Fibroblast of lung (primary cell): ENCODE data around the gene ZNF280A. TPM values are rescaled to one million over a fixed set of nuclear protein-coding genes. Genes with fewer than 3 reads are reported as not detected.

Experiments
- DNase-seq, 2 donors: peaks; one replicate each; pipeline versions ENCODE4 v3.0.0 to v3.0.0-alpha.2; 2010; ENCODE audit warnings: low read depth in 2 of 2
- H2AFZ ChIP-seq: 2 replicates; pipeline ENCODE4 v1.5.1; 2012; ENCODE audit warnings: low read length, control low read depth, inconsistent platforms
- H3K27ac ChIP-seq: 2 replicates; pipeline ENCODE4 v1.5.1; 2011; ENCODE audit warnings: low read length, control low read depth; ENCODE audit not compliant: insufficient read depth
- H3K27me3 ChIP-seq: 2 replicates; pipeline ENCODE4 v1.5.1; 2011; ENCODE audit warnings: mild to moderate bottlenecking, low read length; ENCODE audit not compliant: control insufficient read depth, insufficient read depth
- H3K36me3 ChIP-seq: 2 replicates; pipeline ENCODE4 v1.5.1; 2011; ENCODE audit warnings: low read length; ENCODE audit not compliant: control insufficient read depth, insufficient read depth
- H3K4me1 ChIP-seq: 2 replicates; pipeline ENCODE4 v1.5.1; 2011; ENCODE audit warnings: low read length; ENCODE audit not compliant: control insufficient read depth, insufficient read depth; ENCODE audit errors: extremely low read depth
- H3K4me2 ChIP-seq: 2 replicates; pipeline ENCODE4 v1.5.1; 2011; ENCODE audit warnings: low read length, control low read depth; ENCODE audit not compliant: insufficient read depth; ENCODE audit errors: extremely low read depth
- H3K4me3 ChIP-seq, 4 experiments: fragments of 200-600 bp in 1 of 4; sonication (generic) in 1 of 4; replicated peaks in 1 of 4; 2 replicates each; pipeline ENCODE4 v1.5.1; 2011 to 2016; ENCODE audit warnings: low read length in 4 of 4, low read depth in 3 of 4, mild to moderate bottlenecking in 3 of 4, control low read depth in 2 of 4, inconsistent platforms in 1 of 4, mixed read lengths in 1 of 4; ENCODE audit not compliant: insufficient read depth in 1 of 4; ENCODE audit errors: control extremely low read depth in 1 of 4
- H3K79me2 ChIP-seq: 2 replicates; pipeline ENCODE4 v1.5.1; 2012; ENCODE audit warnings: mild to moderate bottlenecking, low read length, inconsistent platforms; ENCODE audit not compliant: control insufficient read depth, insufficient read depth
- H3K9ac ChIP-seq: 2 replicates; pipeline ENCODE4 v1.5.1; 2011; ENCODE audit warnings: mild to moderate bottlenecking, low read length, control low read depth; ENCODE audit not compliant: insufficient read depth
- H3K9me3 ChIP-seq: 2 replicates; pipeline ENCODE4 v1.5.1; 2012; ENCODE audit warnings: low read depth, low read length; ENCODE audit not compliant: control insufficient read depth, insufficient read depth
- H4K20me1 ChIP-seq: 2 replicates; pipeline ENCODE4 v1.5.1; 2011; ENCODE audit warnings: low read length; ENCODE audit not compliant: control insufficient read depth, insufficient read depth; ENCODE audit errors: extremely low read depth
- EZH2 ChIP-seq: IDR thresholded peaks from 2 replicates; pipeline ENCODE4 v1.5.1; 2012; ENCODE audit warnings: low read length, control low read depth, mild to moderate bottlenecking; ENCODE audit errors: missing control alignments
- polyA plus RNA-seq, 2 donors: library from polyadenylated mRNA; depleted of rRNA in 1 of 2; stranded (reverse) in 1 of 2; unstranded in 1 of 2; fragments of >200 nt; gene quantifications; 2 replicates each; pipeline ENCODE4 v1.2.1, GENCODE V29; 2011 to 2012; ENCODE audit warnings: missing spikeins in 1 of 2
- total RNA-seq: library from RNA; depleted of rRNA; stranded (reverse); fragments of >200 nt; gene quantifications from 2 replicates; pipeline ENCODE4 v1.2.1, GENCODE V29; 2014
- TF ChIP-seq, protein P1 (sequence below), 2 donors: IDR thresholded peaks in 1 of 2; conservative IDR thresholded peaks in 1 of 2; 1 replicate in 1 of 2; 2 replicates in 1 of 2; pipeline ENCODE4 v1.5.1; 2011 to 2012; ENCODE audit warnings: low read length in 2 of 2, control low read depth in 1 of 2, inconsistent platforms in 1 of 2, low read depth in 1 of 2, mild to moderate bottlenecking in 1 of 2

The ZNF280A gene
- total and polyA plus RNA-seq, 2 donors (not counting 1 experiment from before 2014, with no cell fraction given), result not detected

DNA sequence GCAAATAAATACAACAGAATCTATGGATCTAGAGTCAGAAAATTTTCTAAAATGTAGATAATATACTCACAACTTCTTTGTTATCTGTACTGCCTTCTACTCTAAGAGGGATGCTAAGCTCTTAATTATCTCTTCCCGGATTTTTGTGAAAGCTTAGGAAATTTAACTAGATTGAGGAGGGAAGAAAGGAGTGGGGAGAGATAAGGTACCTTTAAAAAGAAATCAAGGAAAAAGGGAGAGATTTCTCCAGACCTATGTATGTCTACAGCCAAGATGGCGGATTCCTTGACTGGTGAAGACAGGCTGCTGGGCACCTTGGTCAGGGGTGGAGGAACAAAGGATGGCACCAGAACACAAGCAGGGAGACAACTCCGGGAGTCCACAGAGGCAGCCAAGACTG lies 34.5 kb downstream of the ZNF280A start:
- no peaks in the 10 kb centered on the region for H4K20me1 ChIP-seq
- no peak overlapping the region for H3K27ac ChIP-seq
- no peak overlapping the region for H3K9ac ChIP-seq
- no peak for DNase-seq
- no peaks in the 10 kb centered on the region for H3K27me3 ChIP-seq
- no peaks in the 10 kb centered on the region for H3K4me1 ChIP-seq
- TF ChIP-seq, protein P1, sequence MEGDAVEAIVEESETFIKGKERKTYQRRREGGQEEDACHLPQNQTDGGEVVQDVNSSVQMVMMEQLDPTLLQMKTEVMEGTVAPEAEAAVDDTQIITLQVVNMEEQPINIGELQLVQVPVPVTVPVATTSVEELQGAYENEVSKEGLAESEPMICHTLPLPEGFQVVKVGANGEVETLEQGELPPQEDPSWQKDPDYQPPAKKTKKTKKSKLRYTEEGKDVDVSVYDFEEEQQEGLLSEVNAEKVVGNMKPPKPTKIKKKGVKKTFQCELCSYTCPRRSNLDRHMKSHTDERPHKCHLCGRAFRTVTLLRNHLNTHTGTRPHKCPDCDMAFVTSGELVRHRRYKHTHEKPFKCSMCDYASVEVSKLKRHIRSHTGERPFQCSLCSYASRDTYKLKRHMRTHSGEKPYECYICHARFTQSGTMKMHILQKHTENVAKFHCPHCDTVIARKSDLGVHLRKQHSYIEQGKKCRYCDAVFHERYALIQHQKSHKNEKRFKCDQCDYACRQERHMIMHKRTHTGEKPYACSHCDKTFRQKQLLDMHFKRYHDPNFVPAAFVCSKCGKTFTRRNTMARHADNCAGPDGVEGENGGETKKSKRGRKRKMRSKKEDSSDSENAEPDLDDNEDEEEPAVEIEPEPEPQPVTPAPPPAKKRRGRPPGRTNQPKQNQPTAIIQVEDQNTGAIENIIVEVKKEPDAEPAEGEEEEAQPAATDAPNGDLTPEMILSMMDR (conservative IDR thresholded peaks at IDR 0.05 in 1 of 2, IDR thresholded peaks at IDR 0.05 in 1 of 2; ENCODE audit: low read depth in 1 of 2, low read length in 2 of 2), result no peak
- no peak for TF ChIP-seq EZH2
- no peaks in the 10 kb centered on the region for H3K9me3 ChIP-seq
- no peak overlapping the region for H3K4me2 ChIP-seq
- H3K4me3 ChIP-seq, result no peak overlapping the region
- no peak overlapping the region for H2AFZ ChIP-seq
- H3K36me3 ChIP-seq, result no peaks in the 10 kb centered on the region
- no peaks in the 10 kb centered on the region for H3K79me2 ChIP-seq

DNA sequence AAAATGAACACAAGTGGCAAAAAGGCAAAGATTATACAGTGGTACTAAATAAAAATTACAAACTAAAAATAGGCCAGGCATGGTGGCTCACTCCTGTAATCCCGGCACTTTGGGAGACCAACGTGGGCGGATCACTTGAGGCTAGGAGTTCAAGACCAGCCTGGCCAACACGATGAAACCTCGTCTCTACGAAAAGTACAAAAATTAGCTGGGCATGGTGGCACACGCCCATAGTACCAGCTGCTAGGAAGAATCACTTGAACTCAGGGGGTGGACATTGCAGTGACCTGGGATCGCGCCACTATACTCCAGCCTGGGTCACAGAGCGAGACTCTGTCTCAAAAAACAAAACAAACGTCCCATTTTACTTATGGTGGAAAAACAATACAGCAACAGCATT lies 36.0 kb downstream of the ZNF280A start:
- Histone ChIP-seq H3K4me2 (no peak overlapping the region), H3K4me3 (no peak overlapping the region), H3K4me1 (no peaks in the 10 kb centered on the region), H2AFZ (no peak overlapping the region), H3K9me3 (no peaks in the 10 kb centered on the region), H3K79me2 (no peaks in the 10 kb centered on the region), H3K36me3 (no peaks in the 10 kb centered on the region), H3K27ac (no peak overlapping the region), H3K9ac (no peak overlapping the region), H4K20me1 (no peaks in the 10 kb centered on the region), H3K27me3 (no peaks in the 10 kb centered on the region)
- TF ChIP-seq EZH2, result no peak
- TF ChIP-seq, protein P1 (conservative IDR thresholded peaks at IDR 0.05 in 1 of 2, IDR thresholded peaks at IDR 0.05 in 1 of 2; ENCODE audit: low read depth in 1 of 2, low read length in 2 of 2), result no peak
- no peak for DNase-seq

DNA sequence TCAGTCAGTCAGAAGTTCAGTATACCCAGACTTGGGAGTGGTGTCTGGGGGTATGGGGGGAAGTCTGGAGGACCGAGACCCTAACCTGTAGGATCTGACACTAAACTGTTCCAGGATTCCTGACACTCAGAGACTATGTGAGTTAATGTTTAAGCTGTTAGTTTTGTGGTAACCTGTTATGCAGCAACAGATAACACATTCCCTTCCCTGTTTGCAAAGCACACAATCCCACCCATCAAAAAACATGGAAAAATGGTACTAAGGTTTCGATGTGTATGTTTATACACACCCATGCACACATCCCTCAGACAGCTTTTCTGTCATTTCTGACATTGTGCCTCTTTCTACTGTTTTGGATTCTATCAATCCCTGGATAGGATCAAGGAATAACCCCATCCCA lies 39.1 kb downstream of the ZNF280A start:
- H3K27ac ChIP-seq, result no peak overlapping the region
- H3K4me1 ChIP-seq, result no peaks in the 10 kb centered on the region
- no peaks in the 10 kb centered on the region for H3K27me3 ChIP-seq
- H3K79me2 ChIP-seq, result no peaks in the 10 kb centered on the region
- H3K9me3 ChIP-seq, result no peaks in the 10 kb centered on the region
- H3K4me3 ChIP-seq, result no peak overlapping the region
- no peak overlapping the region for H3K9ac ChIP-seq
- no peak overlapping the region for H3K4me2 ChIP-seq
- DNase-seq, result no peak
- no peaks in the 10 kb centered on the region for H3K36me3 ChIP-seq
- no peaks in the 10 kb centered on the region for H4K20me1 ChIP-seq
- H2AFZ ChIP-seq, result no peak overlapping the region
- TF ChIP-seq EZH2, result no peak
- TF ChIP-seq, protein P1 (conservative IDR thresholded peaks at IDR 0.05 in 1 of 2, IDR thresholded peaks at IDR 0.05 in 1 of 2; ENCODE audit: low read depth in 1 of 2, low read length in 2 of 2), result no peak
